Stimulated activated CD8-positive, alpha-beta memory T cell treated with anti-CD3 and anti-CD28 coated beads, Interleukin-2, amount 100 ng/mL, for 1 hour (primary cell): Measurements from ENCODE around the gene MRRF.

Experiments
- DNase-seq, 2 donors: peaks; one replicate each; pipeline ENCODE4 v3.0.0-alpha.2; 2020; ENCODE audit warnings: low read depth in 2 of 2

The MRRF gene

GRCh38 chr9:122332083-122332482 lies 67.4 kb downstream of the MRRF start:
- DNase-seq: no peak

GRCh38 chr9:122332644-122333043 lies 68.0 kb downstream of the MRRF start:
- no peak for DNase-seq

GRCh38 chr9:122333169-122333808 lies 68.6 kb downstream of the MRRF start:
- no peak for DNase-seq

GRCh38 chr9:122334916-122335315 lies 70.2 kb downstream of the MRRF start:
- no peak for DNase-seq

GRCh38 chr9:122336189-122336588 lies 71.5 kb downstream of the MRRF start:
- no peak for DNase-seq

GRCh38 chr9:122336866-122337555 lies 72.3 kb downstream of the MRRF start:
- DNase-seq: no peak

GRCh38 chr9:122337556-122337929 lies 72.9 kb downstream of the MRRF start:
- DNase-seq: no peak

GRCh38 chr9:122338536-122338935 lies 73.9 kb downstream of the MRRF start:
- DNase-seq: no peak

GRCh38 chr9:122338994-122339393 lies 74.3 kb downstream of the MRRF start:
- no peak for DNase-seq

GRCh38 chr9:122339579-122339978 lies 74.9 kb downstream of the MRRF start:
- DNase-seq: no peak

GRCh38 chr9:122340161-122340560 lies 75.5 kb downstream of the MRRF start:
- DNase-seq: no peak

- no peak for DNase-seq
Measured at GRCh38 chr9:122342323-122343050, 77.8 kb downstream of the MRRF start.

GRCh38 chr9:122346478-122347347 lies 82.0 kb downstream of the MRRF start:
- no peak for DNase-seq

- DNase-seq: no peak
Measured at GRCh38 chr9:122347348-122348287, 82.9 kb downstream of the MRRF start.

GRCh38 chr9:122348288-122348777 lies 83.7 kb downstream of the MRRF start:
- no peak for DNase-seq

- no peak for DNase-seq
Measured at GRCh38 chr9:122348791-122349190, 84.1 kb downstream of the MRRF start.

- DNase-seq: no peak
Measured at GRCh38 chr9:122349201-122349600, 84.5 kb downstream of the MRRF start.

- peak; percentile 59 to 64 for DNase-seq
Measured at GRCh38 chr9:122350577-122351355, 86.1 kb downstream of the MRRF start.

- DNase-seq: no peak
Measured at GRCh38 chr9:122354536-122355199, 90.0 kb downstream of the MRRF start.
